Renal pelvis (tissue), 4 donors: Measurements from ENCODE around the gene CTNNA3. TPM values are rescaled to one million over a fixed set of nuclear protein-coding genes. Genes with fewer than 3 reads are reported as not detected.

Experiments
- DNase-seq: peaks from one replicate; pipeline ENCODE4 v3.0.0-alpha.2; 2013
- polyA plus RNA-seq, 3 donors: library from polyadenylated mRNA; unstranded; fragments of 120-200 nt; gene quantifications; one replicate each; pipeline ENCODE4 v1.2.1, GENCODE V29; 2013; ENCODE audit not compliant: insufficient read length in 3 of 3

The CTNNA3 gene
- polyA plus RNA-seq, 3 donors, result 2.8 to 4.2 (median 4.1) TPM

- no peak for DNase-seq
These were observed 761.3 kb downstream of the CTNNA3 start for GRCh38 chr10:66934711-66935110.

- DNase-seq, result no peak
These were observed 764.0 kb downstream of the CTNNA3 start for GRCh38 chr10:66931949-66932343.

GRCh38 chr10:66931340-66931948, 764.6 kb downstream of the CTNNA3 start:
- DNase-seq, result peak; percentile 58

- no peak for DNase-seq
These were observed 766.6 kb downstream of the CTNNA3 start for GRCh38 chr10:66929375-66929774.

- DNase-seq, result no peak
These were observed 767.2 kb downstream of the CTNNA3 start for GRCh38 chr10:66928776-66929175.

GRCh38 chr10:66927971-66928770, 767.8 kb downstream of the CTNNA3 start:
- DNase-seq, result no peak

GRCh38 chr10:66927251-66927935, 768.6 kb downstream of the CTNNA3 start:
- no peak for DNase-seq

- DNase-seq, result no peak
These were observed 769.2 kb downstream of the CTNNA3 start for GRCh38 chr10:66926841-66927240.

GRCh38 chr10:66925896-66926715, 769.9 kb downstream of the CTNNA3 start, which contains the start of gene LRRTM3:
Gene LRRTM3 (plus strand): TSS chr10:66926036.
- peak; percentile 82 for DNase-seq

GRCh38 chr10:66925373-66925772, 770.6 kb downstream of the CTNNA3 start:
- peak; percentile 45 for DNase-seq

GRCh38 chr10:66924674-66925345, 771.2 kb downstream of the CTNNA3 start:
- DNase-seq, result no peak

GRCh38 chr10:66919248-66919647, 776.7 kb downstream of the CTNNA3 start:
- no peak for DNase-seq

- no peak for DNase-seq
These were observed 778.9 kb downstream of the CTNNA3 start for GRCh38 chr10:66917104-66917503.

GRCh38 chr10:66916030-66916429, 780.0 kb downstream of the CTNNA3 start:
- no peak for DNase-seq

- DNase-seq, result no peak
These were observed 785.3 kb downstream of the CTNNA3 start for GRCh38 chr10:66910671-66911070.

GRCh38 chr10:66892871-66893270, 803.1 kb downstream of the CTNNA3 start:
- no peak for DNase-seq

- DNase-seq, result no peak
These were observed 807.8 kb downstream of the CTNNA3 start for GRCh38 chr10:66888237-66888636.

- DNase-seq, result no peak
These were observed 809.1 kb downstream of the CTNNA3 start for GRCh38 chr10:66886848-66887247.

GRCh38 chr10:66882271-66882670, 813.7 kb downstream of the CTNNA3 start:
- no peak for DNase-seq

- DNase-seq, result no peak
These were observed 814.2 kb downstream of the CTNNA3 start for GRCh38 chr10:66881814-66882213.

- DNase-seq, result no peak
These were observed 815.2 kb downstream of the CTNNA3 start for GRCh38 chr10:66880826-66881225.
